Lower lobe of right lung (tissue), 2 donors: ENCODE data around the gene LIPT2. TPM values are rescaled to one million over a fixed set of nuclear protein-coding genes. Genes with fewer than 3 reads are reported as not detected.

Experiments used
- ATAC-seq, 2 donors: fragments of 200-7000 bp; cut with Tn5 transposase; one replicate each; pipeline ENCODE4 v1.9.1; 2020 to 2022; ENCODE audit warnings: mild to moderate bottlenecking in 2 of 2, moderate library complexity in 2 of 2
- DNase-seq: peaks from one replicate; pipeline ENCODE4 v3.0.0-alpha.2; 2020
- H3K27ac ChIP-seq: fragments of 200-600 bp; one replicate; pipeline ENCODE4 v1.8.0; 2022
- H3K27me3 ChIP-seq: fragments of 200-600 bp; one replicate; pipeline ENCODE4 v1.8.0; 2022; ENCODE audit warnings: low read depth
- H3K36me3 ChIP-seq: fragments of 200-600 bp; one replicate; pipeline ENCODE4 v1.8.0; 2022; ENCODE audit warnings: mild to moderate bottlenecking
- H3K4me1 ChIP-seq: fragments of 200-600 bp; one replicate; pipeline ENCODE4 v1.8.0; 2022
- H3K4me3 ChIP-seq: fragments of 200-600 bp; one replicate; pipeline ENCODE4 v1.8.0; 2022; ENCODE audit warnings: mild to moderate bottlenecking
- H3K9me3 ChIP-seq: fragments of 200-600 bp; one replicate; pipeline ENCODE4 v1.8.0; 2022
- intact Hi-C: fragments of 100-400 bp; cut with DNase I; formaldehyde crosslinking; loops from one replicate; pipeline ENCODE4 v1.11.0; 2022
- total RNA-seq: library from RNA; stranded (reverse); fragmentation: NEBNext Ultra II Directional; extraction: Animal tissue kit (Norgen Biotek cat#: 25700); gene quantifications from one replicate; pipeline ENCODE4 v1.2.1, GENCODE V29; 2021
- TF ChIP-seq, protein P1 (sequence below): fragments of 200-600 bp; IDR thresholded peaks from one replicate; pipeline ENCODE4 v1.8.0; 2022; ENCODE audit warnings: antibody characterized with exemption, mild to moderate bottlenecking
- donor health status: DM: no; HTN: yes; CAD: no; lungs with severe emphysema.

LIPT2 gene
- total RNA-seq, 1 donor from 2014 or later = 2.7 TPM

GRCh38 chr11:74480688-74481417, 12.7 kb downstream of the LIPT2 start:
- intact Hi-C loops = no loop called here
- TF ChIP-seq, protein P1, sequence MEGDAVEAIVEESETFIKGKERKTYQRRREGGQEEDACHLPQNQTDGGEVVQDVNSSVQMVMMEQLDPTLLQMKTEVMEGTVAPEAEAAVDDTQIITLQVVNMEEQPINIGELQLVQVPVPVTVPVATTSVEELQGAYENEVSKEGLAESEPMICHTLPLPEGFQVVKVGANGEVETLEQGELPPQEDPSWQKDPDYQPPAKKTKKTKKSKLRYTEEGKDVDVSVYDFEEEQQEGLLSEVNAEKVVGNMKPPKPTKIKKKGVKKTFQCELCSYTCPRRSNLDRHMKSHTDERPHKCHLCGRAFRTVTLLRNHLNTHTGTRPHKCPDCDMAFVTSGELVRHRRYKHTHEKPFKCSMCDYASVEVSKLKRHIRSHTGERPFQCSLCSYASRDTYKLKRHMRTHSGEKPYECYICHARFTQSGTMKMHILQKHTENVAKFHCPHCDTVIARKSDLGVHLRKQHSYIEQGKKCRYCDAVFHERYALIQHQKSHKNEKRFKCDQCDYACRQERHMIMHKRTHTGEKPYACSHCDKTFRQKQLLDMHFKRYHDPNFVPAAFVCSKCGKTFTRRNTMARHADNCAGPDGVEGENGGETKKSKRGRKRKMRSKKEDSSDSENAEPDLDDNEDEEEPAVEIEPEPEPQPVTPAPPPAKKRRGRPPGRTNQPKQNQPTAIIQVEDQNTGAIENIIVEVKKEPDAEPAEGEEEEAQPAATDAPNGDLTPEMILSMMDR = no peak
- Histone ChIP-seq H3K4me3 (no peak overlapping the region), H3K4me1 (no peaks in the 10 kb centered on the region), H3K27ac (no peak overlapping the region), H3K36me3 (no peaks in the 10 kb centered on the region), H3K27me3 (no peaks in the 10 kb centered on the region), H3K9me3 (no peaks in the 10 kb centered on the region)
- DNase-seq = no peak
- no peak for ATAC-seq

DNA sequence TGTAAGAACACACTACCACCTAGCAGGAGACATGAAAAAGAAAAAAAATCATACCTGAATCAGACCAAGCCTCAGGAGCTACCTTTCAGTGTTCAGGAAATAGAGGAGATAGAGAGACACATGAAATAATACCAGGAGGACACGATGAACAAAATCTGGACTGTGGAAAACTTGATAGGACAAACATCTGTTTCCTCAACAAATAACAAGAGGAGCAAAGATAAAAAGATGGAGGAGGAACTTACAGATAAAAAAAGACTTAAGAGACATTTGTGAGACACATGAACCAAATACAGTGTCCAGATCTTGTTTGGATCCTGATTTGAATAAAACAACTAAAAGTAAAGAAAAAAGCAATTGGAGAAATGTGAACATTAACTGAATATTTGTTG, 13.8 kb downstream of the LIPT2 start:
- ATAC-seq (no peak), DNase-seq (no peak)
- no peaks in the 10 kb centered on the region for H3K36me3 ChIP-seq
- intact Hi-C loops = no loop called here
- no peak overlapping the region for H3K4me3 ChIP-seq
- TF ChIP-seq, protein P1 = no peak
- H3K9me3 ChIP-seq = no peaks in the 10 kb centered on the region
- H3K27ac ChIP-seq = no peak overlapping the region
- H3K27me3 ChIP-seq = no peaks in the 10 kb centered on the region
- H3K4me1 ChIP-seq = no peaks in the 10 kb centered on the region

GRCh38 chr11:74478877-74479731, 14.4 kb downstream of the LIPT2 start:
- Histone ChIP-seq H3K4me3 (no peak overlapping the region), H3K9me3 (no peaks in the 10 kb centered on the region), H3K27ac (no peak overlapping the region), H3K4me1 (no peaks in the 10 kb centered on the region), H3K36me3 (no peaks in the 10 kb centered on the region), H3K27me3 (no peaks in the 10 kb centered on the region)
- TF ChIP-seq, protein P1 = no peak
- ATAC-seq = no peak
- intact Hi-C loops = no loop called here
- no peak for DNase-seq

GRCh38 chr11:74476536-74476935, 17.0 kb downstream of the LIPT2 start:
- Histone ChIP-seq H3K9me3 (no peaks in the 10 kb centered on the region), H3K4me3 (no peak overlapping the region), H3K36me3 (no peaks in the 10 kb centered on the region), H3K27me3 (no peaks in the 10 kb centered on the region), H3K27ac (no peak overlapping the region), H3K4me1 (no peaks in the 10 kb centered on the region)
- intact Hi-C loops = no loop called here
- ATAC-seq = peak in 1 of 2 donors; percentile 26
- TF ChIP-seq, protein P1 = no peak
- no peak for DNase-seq

GRCh38 chr11:74474316-74474715, 19.2 kb downstream of the LIPT2 start:
- peak in 1 of 2 donors; percentile 8 for ATAC-seq
- H3K36me3 ChIP-seq = no peaks in the 10 kb centered on the region
- intact Hi-C loops = no loop called here
- no peaks in the 10 kb centered on the region for H3K9me3 ChIP-seq
- no peaks in the 10 kb centered on the region for H3K4me1 ChIP-seq
- no peak overlapping the region for H3K27ac ChIP-seq
- H3K27me3 ChIP-seq = no peaks in the 10 kb centered on the region
- no peak overlapping the region for H3K4me3 ChIP-seq
- no peak for DNase-seq
- TF ChIP-seq, protein P1 = no peak
